Stimulated activated CD8-positive, alpha-beta memory T cell treated with anti-CD3 and anti-CD28 coated beads, Interleukin-7, amount 100 ng/mL, for 4 hours (primary cell): ENCODE data around the gene KCNMA1.

Source experiments
- DNase-seq, 2 donors: peaks; one replicate each; pipeline ENCODE4 v3.0.0-alpha.2; 2020; ENCODE audit warnings: low read depth in 2 of 2

Gene KCNMA1

DNA sequence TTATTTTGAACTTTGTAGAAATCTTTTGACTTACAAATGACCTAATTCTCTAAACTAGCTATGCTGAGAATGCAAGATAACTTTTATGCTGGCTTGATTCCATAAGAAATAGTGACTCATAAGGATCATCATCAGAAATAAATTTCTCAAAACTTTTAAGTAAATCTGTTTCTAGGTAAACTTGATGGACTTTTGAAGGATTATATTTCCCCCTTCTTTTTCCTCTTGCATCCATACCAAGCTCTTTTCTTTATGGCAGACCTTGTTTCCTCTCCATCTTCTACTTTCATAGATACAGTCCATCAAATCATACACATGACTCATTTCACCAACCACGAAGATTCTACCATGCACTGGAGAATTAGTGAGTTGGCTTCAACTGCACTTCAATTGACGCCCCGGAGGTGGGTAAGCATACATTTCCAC, 336.3 kb downstream of the KCNMA1 start:
- DNase-seq, result no peak

DNA sequence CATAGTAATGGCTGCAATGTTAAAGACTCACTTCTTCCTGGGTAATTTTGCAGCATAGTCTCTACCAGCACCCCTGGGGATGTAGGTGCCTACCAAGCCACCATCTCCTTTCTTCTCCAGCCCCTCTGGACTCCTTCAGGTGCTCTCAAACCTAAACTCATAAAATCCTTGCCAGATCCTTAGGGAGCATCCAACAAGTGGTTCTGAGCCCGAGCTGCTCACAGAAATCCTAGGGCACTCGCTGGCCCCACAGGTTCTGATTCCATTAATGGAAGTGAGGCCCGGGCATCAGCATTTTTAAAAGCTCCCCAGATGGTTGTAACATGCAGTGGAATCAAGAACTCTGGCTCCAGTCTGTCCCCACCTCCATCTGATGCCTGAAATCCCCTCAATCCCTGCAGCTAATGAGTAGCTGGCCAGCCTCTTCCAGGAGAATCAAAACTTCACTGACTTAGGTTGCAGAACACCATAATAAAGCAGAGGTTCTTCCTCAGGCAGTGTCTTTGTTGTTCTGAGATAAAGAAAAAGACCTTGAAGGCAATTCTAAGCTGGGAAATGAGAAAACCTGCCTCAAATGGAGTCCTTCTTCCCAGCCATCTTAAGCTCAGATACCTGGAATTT, 336.8 kb downstream of the KCNMA1 start:
- no peak for DNase-seq

DNA sequence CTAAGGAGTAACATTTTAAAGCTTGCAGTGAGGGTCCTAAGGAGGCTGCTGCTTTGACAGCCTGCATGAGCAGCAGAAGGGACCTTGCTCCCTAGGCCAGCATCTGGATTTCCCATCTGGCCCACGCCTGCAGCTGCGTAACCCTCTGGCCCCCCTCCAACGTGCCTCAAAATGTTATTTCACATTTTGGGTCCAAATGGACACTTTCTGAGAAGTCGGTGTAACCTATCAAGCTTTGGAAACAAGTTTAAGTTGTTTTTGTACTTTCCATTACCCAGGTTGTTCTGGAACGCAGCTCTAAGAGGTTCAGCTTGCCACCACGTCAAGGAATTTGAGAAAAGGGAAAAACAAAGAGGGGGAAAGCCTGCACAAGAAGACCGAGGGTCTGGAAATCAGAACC, 338.3 kb downstream of the KCNMA1 start:
- DNase-seq, result no peak

GRCh38 chr10:77297393-77297739, 340.2 kb downstream of the KCNMA1 start:
- DNase-seq, result no peak

GRCh38 chr10:77296534-77297392, 340.8 kb downstream of the KCNMA1 start:
- DNase-seq, result no peak

GRCh38 chr10:77293773-77294172, 343.8 kb downstream of the KCNMA1 start:
- no peak for DNase-seq

GRCh38 chr10:77293347-77293746, 344.3 kb downstream of the KCNMA1 start:
- no peak for DNase-seq

DNA sequence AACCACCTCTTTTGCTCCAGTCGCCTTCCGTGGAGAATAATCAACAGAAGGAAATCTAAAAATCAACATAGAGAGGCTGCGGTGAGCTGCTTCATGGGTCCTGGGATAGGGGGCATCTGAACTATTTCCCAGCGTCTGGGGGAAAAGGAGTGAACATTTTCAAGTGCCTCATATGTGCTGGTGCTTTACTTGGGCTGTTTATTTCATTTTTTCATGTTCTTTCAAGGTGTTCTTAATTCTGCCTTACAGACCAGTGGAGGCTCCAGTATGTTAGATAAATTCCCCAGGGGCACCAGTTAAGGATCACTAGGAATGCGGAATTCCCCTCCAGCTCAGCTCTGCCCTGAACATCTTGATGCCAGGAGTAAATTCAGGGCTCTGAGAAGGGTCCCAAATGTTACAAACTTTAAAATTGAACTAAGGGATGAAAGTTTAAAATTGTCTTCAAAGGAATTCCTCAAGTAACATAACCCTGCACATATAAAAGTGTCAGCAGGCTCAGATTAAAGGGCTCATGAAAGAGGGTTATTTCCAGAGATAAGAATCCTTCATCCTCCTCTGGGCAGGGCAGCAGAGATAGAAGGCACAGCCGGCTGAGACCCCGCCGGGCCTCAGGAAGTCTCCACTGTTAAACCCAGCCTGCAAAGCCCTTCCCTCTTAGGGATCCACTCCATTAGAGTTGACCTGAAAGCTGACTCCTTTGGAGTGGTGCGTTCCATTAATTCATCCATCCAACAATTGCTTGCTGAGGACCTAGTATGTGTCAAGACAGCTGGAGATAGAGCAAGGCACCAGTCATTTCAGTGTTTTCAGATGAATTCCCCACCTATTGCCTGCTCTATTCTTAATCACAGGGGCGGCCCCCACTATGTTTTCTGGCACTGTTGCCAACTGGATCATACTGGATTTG, 345.8 kb downstream of the KCNMA1 start:
- no peak for DNase-seq

- no peak for DNase-seq
Observed at GRCh38 chr10:77290528-77291155, 347.0 kb downstream of the KCNMA1 start.

- DNase-seq, result no peak
Observed at GRCh38 chr10:77289790-77290189, 347.8 kb downstream of the KCNMA1 start.

GRCh38 chr10:77289027-77289501, 348.5 kb downstream of the KCNMA1 start:
- no peak for DNase-seq

- DNase-seq, result no peak
Observed at GRCh38 chr10:77287647-77288120, 349.9 kb downstream of the KCNMA1 start.

GRCh38 chr10:77286531-77287508, 350.8 kb downstream of the KCNMA1 start:
- DNase-seq, result no peak

GRCh38 chr10:77285529-77286182, 352.0 kb downstream of the KCNMA1 start:
- no peak for DNase-seq

DNA sequence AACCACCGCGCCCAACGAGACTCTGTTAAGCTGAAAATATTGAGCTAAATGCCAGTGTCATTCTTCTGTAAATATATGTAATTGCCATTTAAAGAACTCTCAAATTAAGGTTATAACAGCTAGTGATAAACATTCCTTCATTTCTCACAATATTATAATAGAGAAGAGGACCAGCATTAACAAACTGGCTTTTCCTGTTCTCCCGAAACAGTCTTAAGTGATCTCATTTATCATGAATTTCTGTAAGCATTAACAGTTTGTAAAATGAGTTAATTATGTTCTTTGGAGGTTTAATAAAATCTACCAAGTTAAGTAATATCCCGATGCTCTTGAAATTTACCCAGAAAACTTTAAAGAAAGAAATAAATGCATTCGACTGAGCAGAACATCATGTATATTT, 352.8 kb downstream of the KCNMA1 start:
- DNase-seq, result no peak

- DNase-seq, result no peak
Observed at GRCh38 chr10:77283326-77283725, 354.3 kb downstream of the KCNMA1 start.

- no peak for DNase-seq
Observed at GRCh38 chr10:77282163-77282562, 355.4 kb downstream of the KCNMA1 start.

DNA sequence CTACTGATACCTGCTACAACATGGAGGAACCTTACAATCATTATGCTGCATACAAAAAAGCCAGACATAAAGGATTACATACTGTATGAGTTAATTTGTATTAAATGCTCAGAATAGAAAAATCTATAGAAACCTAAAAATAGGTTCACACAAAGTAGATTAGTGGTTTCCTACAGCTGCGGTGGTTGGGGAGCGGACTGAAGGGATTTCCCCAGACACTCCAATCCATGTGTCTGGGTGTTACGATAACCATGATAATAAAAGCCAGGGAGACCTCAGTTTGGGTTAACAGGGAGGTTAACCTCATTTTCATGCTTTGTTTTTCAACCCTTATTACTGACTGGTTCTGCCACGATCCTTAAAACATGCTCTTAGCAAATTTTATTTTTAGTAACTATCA, 355.9 kb downstream of the KCNMA1 start:
- DNase-seq, result no peak

DNA sequence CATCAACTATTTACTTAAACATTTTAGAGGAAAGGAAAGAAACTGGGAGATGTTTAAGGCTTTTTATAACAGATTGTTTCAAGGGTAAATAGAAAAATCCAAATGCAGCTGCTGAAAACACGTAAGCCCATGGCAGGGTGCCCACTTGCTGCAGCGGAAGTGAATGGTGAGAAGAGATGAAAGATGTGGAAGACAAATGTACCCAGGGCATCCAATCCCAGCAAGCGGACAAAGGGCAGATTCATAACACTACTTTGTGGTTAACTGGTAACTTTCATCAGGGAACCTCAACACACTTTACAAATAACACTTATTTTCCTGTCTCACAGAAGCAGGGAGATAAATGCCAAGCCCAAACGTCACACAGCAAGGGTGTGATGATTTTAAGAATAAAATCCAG, 358.4 kb downstream of the KCNMA1 start:
- no peak for DNase-seq
